Activated T-cell treated with anti-CD3 and anti-CD28 coated beads, Interleukin-2, amount 50 U/mL, for 4 hours (primary cell): ENCODE results near the gene RIN3. TPM values are rescaled to one million over a fixed set of nuclear protein-coding genes. Genes with fewer than 3 reads are reported as not detected.

Experiments used
- ATAC-seq, 2 donors: fragments of 200-7000 bp; cut with Tn5 transposase; one replicate each; pipeline ENCODE4 v1.10.0; 2021
- DNase-seq: peaks from one replicate; pipeline ENCODE4 v3.0.0-alpha.2; 2020
- H3K27me3 Mint-ChIP-seq: one replicate; pipeline ENCODE4 v1.8.0; 2021; ENCODE audit warnings: low read depth, mixed read lengths
- H3K36me3 Mint-ChIP-seq: one replicate; pipeline ENCODE4 v1.8.0; 2022; ENCODE audit warnings: mixed read lengths; ENCODE audit not compliant: insufficient read depth
- H3K4me1 Mint-ChIP-seq: one replicate; pipeline ENCODE4 v1.8.0; 2021; ENCODE audit warnings: low read depth, mixed read lengths
- H3K4me3 Mint-ChIP-seq: one replicate; pipeline ENCODE4 v1.8.0; 2021; ENCODE audit warnings: mild to moderate bottlenecking, moderate library complexity, mixed read lengths
- H3K9me3 Mint-ChIP-seq: one replicate; pipeline ENCODE4 v1.8.0; 2021; ENCODE audit warnings: mixed read lengths
- total RNA-seq, 3 donors: library from RNA; stranded (reverse); gene quantifications; one replicate each; pipeline ENCODE4 v1.2.1, GENCODE V29; 2021

Gene RIN3
- total RNA-seq, 3 donors from 2014 or later = 14.2 to 24.3 (median 18.5) TPM

GRCh38 chr14:92475451-92476187 lies 38.0 kb upstream of the RIN3 start:
- H3K9me3 Mint-ChIP-seq = peaks cover 9% of the 10 kb centered on the region
- H3K36me3 Mint-ChIP-seq = no peaks in the 10 kb centered on the region
- no peak for ATAC-seq
- no peaks in the 10 kb centered on the region for H3K27me3 Mint-ChIP-seq
- no peak for DNase-seq
- H3K4me1 Mint-ChIP-seq = no peaks in the 10 kb centered on the region
- no peak overlapping the region for H3K4me3 Mint-ChIP-seq

GRCh38 chr14:92480856-92481255 lies 32.7 kb upstream of the RIN3 start:
- peaks cover 5% of the 10 kb centered on the region for H3K27me3 Mint-ChIP-seq
- DNase-seq (no peak), ATAC-seq (no peak)
- no peaks in the 10 kb centered on the region for H3K36me3 Mint-ChIP-seq
- no peaks in the 10 kb centered on the region for H3K4me1 Mint-ChIP-seq
- no peak overlapping the region for H3K4me3 Mint-ChIP-seq
- H3K9me3 Mint-ChIP-seq = peaks cover 9% of the 10 kb centered on the region

GRCh38 chr14:92481386-92481785 lies 32.2 kb upstream of the RIN3 start:
- Mint-ChIP-seq H3K27me3 (peaks cover 5% of the 10 kb centered on the region), H3K4me1 (no peaks in the 10 kb centered on the region)

GRCh38 chr14:92481811-92482555 lies 31.6 kb upstream of the RIN3 start:
- DNase-seq = no peak
- H3K9me3 Mint-ChIP-seq = peaks cover 9% of the 10 kb centered on the region
- no peaks in the 10 kb centered on the region for H3K36me3 Mint-ChIP-seq
- ATAC-seq = no peak
- no peak overlapping the region for H3K4me3 Mint-ChIP-seq
- peaks cover 5% of the 10 kb centered on the region for H3K27me3 Mint-ChIP-seq
- H3K4me1 Mint-ChIP-seq = no peaks in the 10 kb centered on the region

More at GRCh38 chr14:92481386-92481785, 32.2 kb upstream of the RIN3 start:
- Mint-ChIP-seq H3K4me3 (no peak overlapping the region), H3K9me3 (peaks cover 9% of the 10 kb centered on the region), H3K36me3 (no peaks in the 10 kb centered on the region)
- DNase-seq (no peak), ATAC-seq (no peak)

GRCh38 chr14:92482621-92483319 lies 30.8 kb upstream of the RIN3 start:
- no peaks in the 10 kb centered on the region for H3K36me3 Mint-ChIP-seq
- DNase-seq (no peak), ATAC-seq (no peak)
- peaks cover 5% of the 10 kb centered on the region for H3K27me3 Mint-ChIP-seq
- H3K9me3 Mint-ChIP-seq = peaks cover 9% of the 10 kb centered on the region
- H3K4me1 Mint-ChIP-seq = no peaks in the 10 kb centered on the region
- no peak overlapping the region for H3K4me3 Mint-ChIP-seq

- DNase-seq = no peak
- no peak for ATAC-seq
- H3K9me3 Mint-ChIP-seq = peaks cover under 1% of the 10 kb centered on the region
- no peak overlapping the region for H3K4me3 Mint-ChIP-seq
- H3K4me1 Mint-ChIP-seq = no peaks in the 10 kb centered on the region
- peaks cover 5% of the 10 kb centered on the region for H3K27me3 Mint-ChIP-seq
- no peaks in the 10 kb centered on the region for H3K36me3 Mint-ChIP-seq
Measured at GRCh38 chr14:92484132-92484823, 29.3 kb upstream of the RIN3 start.

- Mint-ChIP-seq H3K36me3 (no peaks in the 10 kb centered on the region), H3K9me3 (no peaks in the 10 kb centered on the region), H3K4me3 (no peak overlapping the region), H3K4me1 (no peaks in the 10 kb centered on the region), H3K27me3 (peaks cover 5% of the 10 kb centered on the region)
- no peak for DNase-seq
- ATAC-seq = no peak
Measured at GRCh38 chr14:92486881-92487280, 26.7 kb upstream of the RIN3 start.

GRCh38 chr14:92487513-92488133 lies 26.0 kb upstream of the RIN3 start:
- Mint-ChIP-seq H3K4me1 (no peaks in the 10 kb centered on the region), H3K4me3 (no peak overlapping the region), H3K27me3 (peaks cover 5% of the 10 kb centered on the region), H3K9me3 (no peaks in the 10 kb centered on the region), H3K36me3 (no peaks in the 10 kb centered on the region)
- ATAC-seq (no peak), DNase-seq (no peak)

- Mint-ChIP-seq H3K4me1 (no peaks in the 10 kb centered on the region), H3K4me3 (no peak overlapping the region), H3K36me3 (no peaks in the 10 kb centered on the region), H3K27me3 (peaks cover under 1% of the 10 kb centered on the region), H3K9me3 (no peaks in the 10 kb centered on the region)
- no peak for DNase-seq
- no peak for ATAC-seq
Measured at GRCh38 chr14:92489394-92490238, 24.0 kb upstream of the RIN3 start.

- Mint-ChIP-seq H3K36me3 (no peaks in the 10 kb centered on the region), H3K4me3 (no peak overlapping the region), H3K27me3 (no peaks in the 10 kb centered on the region), H3K9me3 (no peaks in the 10 kb centered on the region), H3K4me1 (no peaks in the 10 kb centered on the region)
- no peak for DNase-seq
- no peak for ATAC-seq
Measured at GRCh38 chr14:92490239-92490959, 23.2 kb upstream of the RIN3 start.

- DNase-seq = no peak
- Mint-ChIP-seq H3K4me1 (no peaks in the 10 kb centered on the region), H3K4me3 (no peak overlapping the region), H3K27me3 (no peaks in the 10 kb centered on the region), H3K9me3 (no peaks in the 10 kb centered on the region), H3K36me3 (no peaks in the 10 kb centered on the region)
- ATAC-seq = no peak
Measured at GRCh38 chr14:92491782-92492181, 21.8 kb upstream of the RIN3 start.

- H3K9me3 Mint-ChIP-seq = no peaks in the 10 kb centered on the region
- ATAC-seq (no peak), DNase-seq (no peak)
- H3K36me3 Mint-ChIP-seq = no peaks in the 10 kb centered on the region
- H3K4me3 Mint-ChIP-seq = no peak overlapping the region
- H3K4me1 Mint-ChIP-seq = no peaks in the 10 kb centered on the region
- no peaks in the 10 kb centered on the region for H3K27me3 Mint-ChIP-seq
Measured at GRCh38 chr14:92492258-92492657, 21.3 kb upstream of the RIN3 start.

GRCh38 chr14:92493024-92493423 lies 20.6 kb upstream of the RIN3 start:
- Mint-ChIP-seq H3K36me3 (no peaks in the 10 kb centered on the region), H3K4me1 (no peaks in the 10 kb centered on the region), H3K27me3 (no peaks in the 10 kb centered on the region), H3K9me3 (no peaks in the 10 kb centered on the region), H3K4me3 (no peak overlapping the region)
- DNase-seq (no peak), ATAC-seq (no peak)
